ENCODE results near the gene CKS2.

DNA sequence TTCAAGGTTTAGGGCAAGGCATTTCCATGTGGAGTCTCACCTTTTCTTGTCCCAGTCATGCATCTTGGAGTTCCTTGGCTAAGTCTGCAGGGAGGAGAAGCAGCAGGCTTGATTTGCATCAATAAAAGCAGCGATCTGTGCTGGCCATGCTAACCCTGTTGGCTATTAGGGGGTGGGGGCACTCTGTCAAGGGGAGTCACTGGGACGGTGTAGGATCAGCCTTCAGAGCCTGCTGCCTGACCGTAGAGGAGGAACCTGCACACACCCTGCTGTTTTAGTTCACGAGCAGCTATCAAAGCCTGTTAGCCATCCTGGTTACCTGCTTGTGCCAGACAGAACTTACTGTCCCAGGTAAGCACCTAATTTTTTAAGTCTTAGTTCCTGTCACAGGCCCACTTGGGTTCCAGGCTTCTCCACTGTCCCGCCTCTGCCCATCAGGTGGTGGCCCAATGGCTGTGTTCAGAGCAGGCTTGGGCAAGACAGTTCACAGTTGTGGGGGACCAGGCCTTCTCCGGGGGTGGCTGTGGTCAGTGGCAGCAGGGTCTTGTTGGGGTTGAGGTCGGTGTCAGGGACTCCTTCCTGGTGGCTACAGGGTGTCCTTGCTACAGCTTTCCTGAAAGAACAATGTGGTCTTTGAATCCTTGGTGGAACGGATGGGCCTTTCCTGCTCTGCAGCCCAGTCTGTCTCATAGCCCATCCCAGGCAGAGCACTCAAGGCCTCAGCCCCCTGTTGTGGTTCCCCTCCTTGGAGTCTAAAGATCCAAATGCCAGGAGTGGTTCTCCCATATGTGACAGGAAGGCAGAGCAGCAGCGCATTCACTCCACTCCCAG, 51.0 kb downstream of the CKS2 start:
- TF ChIP-seq, protein P1, sequence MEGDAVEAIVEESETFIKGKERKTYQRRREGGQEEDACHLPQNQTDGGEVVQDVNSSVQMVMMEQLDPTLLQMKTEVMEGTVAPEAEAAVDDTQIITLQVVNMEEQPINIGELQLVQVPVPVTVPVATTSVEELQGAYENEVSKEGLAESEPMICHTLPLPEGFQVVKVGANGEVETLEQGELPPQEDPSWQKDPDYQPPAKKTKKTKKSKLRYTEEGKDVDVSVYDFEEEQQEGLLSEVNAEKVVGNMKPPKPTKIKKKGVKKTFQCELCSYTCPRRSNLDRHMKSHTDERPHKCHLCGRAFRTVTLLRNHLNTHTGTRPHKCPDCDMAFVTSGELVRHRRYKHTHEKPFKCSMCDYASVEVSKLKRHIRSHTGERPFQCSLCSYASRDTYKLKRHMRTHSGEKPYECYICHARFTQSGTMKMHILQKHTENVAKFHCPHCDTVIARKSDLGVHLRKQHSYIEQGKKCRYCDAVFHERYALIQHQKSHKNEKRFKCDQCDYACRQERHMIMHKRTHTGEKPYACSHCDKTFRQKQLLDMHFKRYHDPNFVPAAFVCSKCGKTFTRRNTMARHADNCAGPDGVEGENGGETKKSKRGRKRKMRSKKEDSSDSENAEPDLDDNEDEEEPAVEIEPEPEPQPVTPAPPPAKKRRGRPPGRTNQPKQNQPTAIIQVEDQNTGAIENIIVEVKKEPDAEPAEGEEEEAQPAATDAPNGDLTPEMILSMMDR (IDR thresholded peaks at IDR 0.05): no peak
- TF ChIP-seq POLR2A (IDR thresholded peaks at IDR 0.05): no peak
